Upper lobe of right lung (tissue), 1 donor: Measurements from ENCODE around the gene RCCD1. TPM values are rescaled to one million over a fixed set of nuclear protein-coding genes. Genes with fewer than 3 reads are reported as not detected.

Experiments
- ATAC-seq: fragments of 200-7000 bp; cut with Tn5 transposase; one replicate; pipeline ENCODE4 v1.9.1; 2020; ENCODE audit warnings: mild to moderate bottlenecking, moderate library complexity
- DNase-seq: peaks from one replicate; pipeline ENCODE4 v3.0.0-alpha.2; 2020
- H3K27ac ChIP-seq: fragments of 200-600 bp; one replicate; pipeline ENCODE4 v1.8.0; 2022
- H3K27me3 ChIP-seq: fragments of 200-600 bp; one replicate; pipeline ENCODE4 v1.8.0; 2022; ENCODE audit warnings: mild to moderate bottlenecking
- H3K36me3 ChIP-seq: fragments of 200-600 bp; one replicate; pipeline ENCODE4 v1.8.0; 2022
- H3K4me1 ChIP-seq: fragments of 200-600 bp; one replicate; pipeline ENCODE4 v1.8.0; 2022
- H3K4me3 ChIP-seq: fragments of 200-600 bp; one replicate; pipeline ENCODE4 v1.8.0; 2022; ENCODE audit warnings: mild to moderate bottlenecking
- H3K9me3 ChIP-seq: fragments of 200-600 bp; one replicate; pipeline ENCODE4 v1.8.0; 2022
- CTCF ChIP-seq: fragments of 200-600 bp; IDR thresholded peaks from one replicate; pipeline ENCODE4 v1.8.0; 2022; ENCODE audit warnings: antibody characterized with exemption
- intact Hi-C: fragments of 100-400 bp; cut with DNase I; formaldehyde crosslinking; loops from one replicate; pipeline ENCODE4 v1.11.0; 2022
- total RNA-seq: library from RNA; stranded (reverse); fragmentation: NEBNext Ultra II Directional; extraction: Animal tissue kit (Norgen Biotek cat#: 25700); gene quantifications from one replicate; pipeline ENCODE4 v1.2.1, GENCODE V29; 2021
- donor health status: DM: no; HTN: yes; CAD: no; lungs with severe emphysema.

RCCD1 gene
- total RNA-seq, 1 donor from 2014 or later: 8.6 TPM

- H3K36me3 ChIP-seq: peaks cover 81% of the 10 kb centered on the region
- H3K4me1 ChIP-seq: peaks cover 3% of the 10 kb centered on the region
- no peak for TF ChIP-seq CTCF
- intact Hi-C loops: no loop called here
- no peaks in the 10 kb centered on the region for H3K27me3 ChIP-seq
- H3K27ac ChIP-seq: no peak overlapping the region
- H3K9me3 ChIP-seq: no peaks in the 10 kb centered on the region
- no peak overlapping the region for H3K4me3 ChIP-seq
- DNase-seq: no peak
- no peak for ATAC-seq
These were observed 4.6 kb upstream of the RCCD1 start for GRCh38 chr15:90949979-90950675.

GRCh38 chr15:90950676-90951075 lies 4.0 kb upstream of the RCCD1 start:
- Histone ChIP-seq H3K4me1 (peaks cover 8% of the 10 kb centered on the region), H3K27ac (no peak overlapping the region), H3K4me3 (no peak overlapping the region), H3K36me3 (peaks cover 76% of the 10 kb centered on the region), H3K9me3 (no peaks in the 10 kb centered on the region), H3K27me3 (no peaks in the 10 kb centered on the region)
- ATAC-seq: no peak
- no peak for DNase-seq
- TF ChIP-seq CTCF: no peak
- intact Hi-C loops: no loop called here

- intact Hi-C loops: no loop called here
- Histone ChIP-seq H3K27me3 (no peaks in the 10 kb centered on the region), H3K9me3 (no peaks in the 10 kb centered on the region), H3K36me3 (peaks cover 52% of the 10 kb centered on the region), H3K27ac (no peak overlapping the region), H3K4me3 (no peak overlapping the region), H3K4me1 (peaks cover 21% of the 10 kb centered on the region)
- TF ChIP-seq CTCF: no peak
- no peak for ATAC-seq
- no peak for DNase-seq
These were observed 1.6 kb upstream of the RCCD1 start for GRCh38 chr15:90952901-90953677.

- peak overlapping the region; percentile 81 for H3K4me3 ChIP-seq
- H3K27me3 ChIP-seq: no peaks in the 10 kb centered on the region
- DNase-seq (no peak), ATAC-seq (no peak)
- intact Hi-C loops: no loop called here
- H3K27ac ChIP-seq: peak overlapping the region; percentile 92
- no peak for TF ChIP-seq CTCF
- H3K9me3 ChIP-seq: no peaks in the 10 kb centered on the region
- peaks cover 21% of the 10 kb centered on the region for H3K4me1 ChIP-seq
- H3K36me3 ChIP-seq: peaks cover 44% of the 10 kb centered on the region
These were observed 555 bp upstream of the RCCD1 start for GRCh38 chr15:90953947-90954711.

GRCh38 chr15:90955624-90956273 lies 1.1 kb downstream of the RCCD1 start:
- DNase-seq (no peak), ATAC-seq (no peak)
- no peak for TF ChIP-seq CTCF
- Histone ChIP-seq H3K9me3 (no peaks in the 10 kb centered on the region), H3K4me1 (peaks cover 21% of the 10 kb centered on the region), H3K36me3 (peaks cover 33% of the 10 kb centered on the region), H3K27ac (no peak overlapping the region), H3K27me3 (no peaks in the 10 kb centered on the region), H3K4me3 (peak overlapping the region; percentile 81)
- intact Hi-C loops: no loop called here
